HPDE6-E6E7 (cell line): ENCODE results near the gene REEP1.

Experiments used
- DNase-seq: peaks from one replicate; pipeline ENCODE4 v3.0.0; 2011; ENCODE audit warnings: missing footprints; ENCODE audit errors: extremely low spot score

Gene REEP1

DNA sequence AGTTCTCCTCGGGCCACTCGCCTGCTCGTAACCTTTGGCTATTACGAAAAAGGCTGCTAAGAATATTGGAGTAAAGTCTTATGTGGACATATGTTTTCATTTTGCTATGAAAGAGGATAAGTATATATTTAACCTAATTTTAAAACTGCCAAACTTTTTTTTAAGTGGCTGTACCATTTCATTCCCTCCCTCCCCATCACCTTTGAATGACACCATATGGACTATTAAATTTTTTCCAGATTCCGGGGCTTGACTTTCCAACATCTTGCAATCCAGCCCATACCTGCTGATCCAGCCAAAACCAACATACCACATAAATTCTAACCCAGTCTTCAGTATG is 31.5 kb downstream of the REEP1 start:
- DNase-seq = no peak

DNA sequence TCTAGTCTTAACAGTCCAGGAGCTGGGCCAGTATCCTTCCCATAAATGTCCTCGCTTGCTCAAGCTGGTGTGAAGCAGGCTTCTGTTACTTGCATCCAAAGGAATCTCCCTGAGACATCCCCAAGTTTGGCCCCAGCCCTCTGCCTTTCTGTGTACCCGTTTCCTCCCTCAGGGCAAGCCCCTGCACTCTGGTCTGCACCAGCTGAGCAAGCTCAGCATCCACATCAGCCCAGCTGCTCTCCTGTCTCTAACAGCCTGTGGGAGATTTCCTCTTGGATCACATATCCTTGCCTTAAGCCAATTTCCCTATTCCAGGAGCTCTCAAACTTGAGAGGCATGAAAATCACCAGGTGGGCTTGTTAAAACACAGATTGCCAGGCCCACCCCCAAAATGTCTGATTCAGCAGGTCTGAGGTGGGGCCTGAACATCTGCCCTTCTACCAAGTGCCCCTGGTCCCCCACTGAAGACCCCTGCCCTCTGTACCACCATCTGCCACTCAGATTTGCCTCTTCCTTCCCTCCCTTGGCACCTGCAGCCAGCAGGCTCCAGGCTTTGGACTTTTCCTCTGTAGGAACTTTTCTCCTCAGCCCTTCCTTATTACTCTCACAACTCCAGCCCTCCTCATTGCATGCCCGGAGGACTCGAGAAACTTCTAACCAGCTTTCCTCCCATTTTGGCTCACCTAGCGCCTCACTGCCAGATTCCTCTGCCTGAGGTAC is 32.1 kb downstream of the REEP1 start:
- no peak for DNase-seq

DNA sequence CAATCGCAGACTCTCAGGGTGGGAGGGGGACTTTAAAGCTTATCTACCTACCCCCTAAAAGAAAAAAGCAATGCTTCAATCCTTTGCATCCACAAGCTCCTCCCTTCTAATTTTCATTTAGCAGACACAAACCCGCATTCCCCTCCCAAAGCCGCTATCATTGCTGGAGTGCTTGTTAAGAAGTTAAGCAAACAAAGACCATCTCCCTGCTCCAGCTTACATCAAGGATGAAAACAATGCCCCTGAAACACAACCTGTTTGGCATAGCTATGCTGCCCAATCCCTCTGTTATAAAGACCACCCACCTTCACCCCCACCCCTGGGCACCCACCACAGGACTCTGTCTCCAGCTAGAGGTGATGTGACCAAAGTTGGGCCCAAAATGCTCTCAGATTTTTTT is 33.0 kb downstream of the REEP1 start:
- DNase-seq = no peak

DNA sequence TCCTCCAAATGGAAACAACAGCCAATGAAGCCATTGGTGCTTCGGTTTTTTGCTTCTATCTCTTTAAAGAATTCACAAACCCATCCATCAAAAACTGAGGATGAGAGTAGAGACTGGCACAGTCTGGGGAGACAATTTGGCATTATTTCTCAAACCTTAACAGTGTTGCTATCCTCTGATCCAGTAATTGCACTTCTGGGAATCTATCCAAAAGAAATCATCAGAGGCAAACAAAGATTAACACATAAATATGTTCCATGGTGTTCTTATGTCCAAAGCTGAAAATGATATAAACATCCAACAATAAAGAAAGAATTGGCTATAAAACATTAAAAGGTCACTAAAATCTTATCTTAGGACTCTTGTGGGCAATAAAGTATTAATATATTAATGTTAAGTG is 35.1 kb downstream of the REEP1 start:
- DNase-seq = no peak

DNA sequence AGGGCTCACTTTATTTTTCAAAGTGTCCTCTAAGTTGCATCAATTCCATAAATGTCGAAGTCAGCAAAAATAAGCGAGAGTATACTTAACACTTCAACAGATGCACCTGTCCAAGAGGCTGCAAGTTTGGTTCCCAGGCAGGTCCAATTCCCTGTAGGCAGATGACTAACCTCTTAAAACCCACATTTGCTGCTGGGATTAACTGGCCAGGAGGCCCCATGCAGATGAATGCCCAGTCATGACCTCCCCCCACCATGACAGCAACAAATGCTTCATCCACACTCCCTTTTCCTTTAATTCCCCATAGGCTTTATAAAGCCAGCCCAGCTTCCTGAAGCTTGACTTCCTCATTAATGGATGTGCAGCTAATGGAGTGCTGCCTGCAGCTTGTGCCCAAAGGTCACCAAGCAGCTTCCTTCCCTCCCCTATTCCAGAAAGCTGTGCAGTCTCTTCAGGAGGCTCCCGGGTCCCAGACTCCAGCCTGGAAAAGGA is 35.7 kb downstream of the REEP1 start:
- DNase-seq = no peak

DNA sequence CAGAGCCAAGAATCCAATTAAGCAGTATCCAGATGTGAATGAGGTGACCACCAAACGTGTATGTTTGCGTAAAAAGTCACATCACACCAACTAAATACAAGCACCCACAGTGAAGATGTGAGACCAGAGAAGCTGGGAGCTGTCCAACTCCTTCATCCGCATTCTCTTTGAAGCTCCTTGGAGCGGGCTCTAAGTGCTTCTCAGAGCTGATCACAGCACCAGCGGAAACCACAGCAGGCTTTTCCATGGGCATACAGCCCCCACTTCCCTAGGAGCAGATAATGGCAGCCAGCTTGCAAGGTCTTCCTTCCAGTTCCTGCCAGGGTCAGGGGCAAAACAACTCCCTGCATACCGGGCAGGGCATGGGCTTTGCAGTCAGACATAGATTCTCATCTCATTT is 36.4 kb downstream of the REEP1 start:
- DNase-seq = no peak

DNA sequence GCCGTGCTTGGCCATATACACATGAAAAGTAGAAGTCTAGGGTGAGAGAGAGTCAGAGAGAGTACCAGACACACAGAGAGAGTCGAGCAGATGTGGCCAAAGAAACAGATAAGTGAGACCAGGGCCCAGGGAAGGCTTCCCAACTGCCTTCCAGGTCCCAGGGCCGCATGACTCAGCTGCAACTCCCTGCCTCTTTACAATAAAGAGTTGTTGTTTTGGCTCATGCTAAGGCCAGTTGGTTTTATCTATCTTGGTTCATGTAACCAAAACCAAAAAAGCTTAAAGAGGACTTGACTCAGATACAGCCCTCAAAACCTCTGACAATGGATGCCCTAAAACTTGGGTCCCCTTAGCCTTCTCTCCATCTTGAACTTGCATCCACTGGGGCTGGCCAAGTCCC is 36.9 kb downstream of the REEP1 start:
- DNase-seq = no peak

DNA sequence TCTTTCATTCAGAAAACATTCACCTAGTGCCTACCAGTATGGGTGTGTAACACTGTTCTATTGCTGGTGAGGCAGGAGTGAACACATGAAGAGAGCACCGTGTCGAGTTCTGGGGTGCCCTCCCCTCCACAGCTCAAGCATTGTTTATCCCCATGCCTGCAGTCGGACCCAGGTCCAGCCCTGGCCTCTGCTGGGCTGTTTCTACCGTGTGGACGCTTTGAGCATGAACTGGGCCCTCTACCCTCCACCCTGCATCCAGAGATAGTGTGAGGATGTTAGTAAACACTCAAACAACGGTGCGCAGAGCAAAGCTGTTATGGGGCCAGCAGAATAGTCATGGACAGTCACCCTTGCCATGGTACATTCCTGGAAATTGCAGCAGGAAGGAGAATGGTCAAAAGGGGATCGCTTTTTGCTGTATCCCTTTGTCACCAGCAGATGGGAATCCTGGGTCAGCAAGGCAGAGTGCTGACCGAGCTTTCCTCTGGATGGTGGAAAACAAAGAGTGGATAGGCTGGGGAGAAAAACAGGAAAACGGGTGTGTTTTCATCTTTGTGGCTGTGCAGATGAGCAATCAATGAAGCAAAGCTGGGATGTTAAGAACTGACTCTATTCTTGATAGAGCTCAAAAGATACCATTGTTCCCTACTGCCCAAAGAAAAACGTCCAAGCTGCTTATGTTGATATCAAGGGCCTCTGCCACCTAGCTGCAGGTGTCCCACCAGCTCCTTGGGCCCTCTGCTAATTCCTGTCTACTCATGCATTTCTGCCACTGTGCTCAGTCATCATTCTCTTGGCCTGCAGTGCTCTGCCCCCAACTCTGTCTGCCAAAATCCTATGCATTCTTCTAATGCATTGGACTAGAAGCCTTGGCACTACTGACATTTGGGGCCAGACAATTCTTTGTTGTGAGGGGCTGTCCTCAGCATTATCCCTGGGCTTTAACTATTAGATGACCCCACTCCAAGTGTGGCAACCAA is 38.7 kb downstream of the REEP1 start:
- no peak for DNase-seq

DNA sequence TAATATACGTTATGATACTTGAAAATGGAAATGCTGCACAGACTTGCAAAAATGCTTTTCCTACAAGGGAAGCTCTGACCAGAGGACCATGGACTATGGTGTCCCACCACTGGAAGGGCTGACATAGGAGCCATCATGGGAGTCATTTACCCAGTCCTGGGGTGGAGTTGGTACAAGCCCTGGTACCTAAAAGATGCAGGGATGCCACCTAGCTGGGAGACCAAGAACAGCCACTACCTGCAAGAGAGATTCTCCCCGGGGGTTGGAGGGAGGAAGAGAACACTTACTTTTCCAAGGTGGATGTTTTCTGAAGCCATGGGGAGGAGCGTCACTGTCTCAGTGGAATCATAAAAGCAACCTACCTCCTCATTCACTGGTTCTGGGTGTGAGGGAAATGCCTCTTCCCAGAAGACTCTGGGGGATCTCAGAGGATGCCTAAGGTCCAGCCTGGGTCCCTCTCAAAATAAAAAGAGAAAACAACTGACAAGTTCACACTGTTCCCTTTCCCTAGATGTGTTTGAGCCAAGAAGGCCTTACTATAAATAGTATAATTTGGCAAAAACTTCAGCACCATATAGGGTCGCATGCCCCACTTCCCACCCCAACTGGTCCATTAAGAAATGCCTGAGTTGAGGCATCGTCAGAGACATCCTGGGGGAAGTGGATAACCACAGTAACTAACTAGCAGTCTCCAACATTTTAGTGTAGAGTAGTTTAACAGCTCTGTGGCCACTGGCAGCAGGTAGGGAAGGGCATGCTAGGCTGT is 39.9 kb downstream of the REEP1 start:
- DNase-seq = no peak

DNA sequence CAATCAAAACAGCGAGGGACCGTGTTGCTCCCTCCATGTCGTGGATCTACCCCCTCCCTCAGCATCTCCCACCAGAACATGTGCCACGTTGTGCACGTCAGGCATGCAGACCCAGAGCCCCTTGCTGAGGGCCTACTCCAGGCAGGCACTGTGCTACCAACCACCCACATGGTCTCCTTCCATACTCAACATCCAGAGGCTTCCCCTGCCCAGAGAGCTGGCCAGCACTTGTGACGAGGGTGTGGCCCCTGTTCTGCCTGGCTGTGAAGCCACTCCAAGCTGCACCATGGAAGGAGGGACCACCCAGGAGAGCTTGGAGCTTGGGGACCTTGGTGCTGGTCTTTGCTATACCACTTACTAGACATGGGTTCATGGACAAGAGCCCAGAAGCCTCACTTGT is 40.5 kb downstream of the REEP1 start:
- DNase-seq = no peak

DNA sequence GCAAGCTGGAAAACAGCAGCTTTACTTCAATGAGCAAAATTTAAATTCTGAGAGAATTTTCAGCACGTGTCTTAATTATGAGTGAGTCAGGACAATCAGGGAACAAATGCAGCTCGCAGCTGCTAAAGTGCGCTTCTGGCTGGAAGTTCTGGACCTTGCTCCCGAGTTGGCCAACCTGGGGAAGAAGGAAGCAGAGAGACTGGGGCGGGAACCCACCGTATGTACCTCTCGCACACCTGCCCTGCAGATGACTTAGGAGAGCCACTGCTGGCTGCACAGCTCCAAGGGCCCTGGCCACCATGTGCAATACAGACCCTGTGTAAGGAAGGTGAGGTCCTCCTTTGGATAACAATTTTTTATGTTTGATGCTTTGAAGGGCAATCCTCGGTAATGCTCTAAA is 42.4 kb downstream of the REEP1 start:
- no peak for DNase-seq

DNA sequence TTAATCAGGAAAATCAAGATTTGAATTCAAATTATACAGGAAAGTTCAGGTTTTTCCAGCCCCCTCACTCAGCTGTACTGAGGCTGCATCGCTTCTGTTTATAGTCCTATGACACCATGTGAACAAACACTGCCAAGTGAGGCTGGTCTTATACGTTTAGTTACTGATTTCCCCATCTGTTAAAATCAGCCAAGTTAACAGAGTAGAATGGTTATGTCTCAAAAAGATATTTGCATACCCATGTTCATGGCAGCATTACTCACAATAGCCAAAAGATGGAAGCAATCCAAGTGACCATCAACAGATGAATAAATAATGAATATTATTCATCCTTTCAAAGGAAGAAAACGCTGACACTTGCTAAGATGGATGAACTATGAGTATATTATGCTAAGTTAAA is 43.8 kb downstream of the REEP1 start:
- DNase-seq = no peak

DNA sequence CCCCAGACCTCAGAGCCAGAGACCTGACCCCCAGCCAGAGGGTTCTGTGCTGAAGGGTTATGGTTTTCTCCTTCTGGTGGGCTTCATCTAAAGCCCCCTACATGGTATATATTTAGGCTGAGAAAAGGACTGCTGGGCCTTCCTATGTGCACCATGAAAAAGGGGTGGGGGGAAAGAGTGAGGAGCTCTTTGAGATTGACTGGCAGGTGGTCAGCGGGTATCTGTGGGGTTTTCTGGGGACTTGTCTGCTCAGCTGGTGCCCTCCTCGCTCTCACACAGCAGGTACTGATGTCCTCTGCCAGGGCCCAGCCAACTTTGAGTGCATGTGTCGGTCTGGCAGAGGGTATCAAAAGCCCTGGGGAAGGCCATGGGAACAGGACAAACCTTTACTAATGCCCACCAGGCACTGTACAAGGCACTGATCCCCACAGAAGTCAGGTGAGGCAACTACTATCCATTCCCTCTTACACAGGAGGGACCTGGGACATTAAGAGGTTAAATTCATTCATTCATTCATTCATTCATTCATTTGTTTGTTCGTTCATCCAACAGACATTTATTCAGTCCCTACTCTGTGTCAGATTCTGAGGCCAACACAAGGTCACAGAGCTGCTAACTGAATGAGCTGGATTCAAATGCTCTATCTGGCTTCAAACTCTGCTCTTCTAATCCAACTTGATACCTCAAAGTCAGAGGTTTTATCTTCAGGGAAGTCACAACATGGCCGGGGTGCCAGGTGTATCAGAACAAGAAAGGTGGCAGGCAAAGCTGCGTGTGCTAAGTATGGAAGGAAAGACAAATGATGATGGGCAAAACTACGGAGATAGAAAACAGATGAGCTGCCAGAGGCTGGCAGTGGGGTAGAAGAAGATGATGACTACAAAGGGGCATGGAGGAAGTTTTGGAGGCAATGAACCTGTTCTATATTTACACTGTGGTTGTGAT is 44.6 kb downstream of the REEP1 start:
- no peak for DNase-seq

DNA sequence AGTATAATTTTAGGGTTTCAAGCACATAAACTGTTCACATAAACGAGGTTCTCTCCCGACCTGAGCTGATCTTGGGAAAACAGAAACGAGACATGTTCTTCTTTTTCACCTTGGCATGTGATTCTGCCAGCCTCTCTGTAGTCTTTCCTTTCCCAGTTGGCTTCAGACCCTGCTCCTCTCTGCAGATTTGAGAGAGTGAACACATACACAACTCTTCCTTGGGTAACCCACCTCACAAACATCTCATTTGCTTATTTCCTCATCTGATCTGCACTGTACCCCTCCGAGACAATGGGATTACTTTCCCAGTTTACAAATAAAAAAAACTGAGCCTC is 46.1 kb downstream of the REEP1 start:
- no peak for DNase-seq

DNA sequence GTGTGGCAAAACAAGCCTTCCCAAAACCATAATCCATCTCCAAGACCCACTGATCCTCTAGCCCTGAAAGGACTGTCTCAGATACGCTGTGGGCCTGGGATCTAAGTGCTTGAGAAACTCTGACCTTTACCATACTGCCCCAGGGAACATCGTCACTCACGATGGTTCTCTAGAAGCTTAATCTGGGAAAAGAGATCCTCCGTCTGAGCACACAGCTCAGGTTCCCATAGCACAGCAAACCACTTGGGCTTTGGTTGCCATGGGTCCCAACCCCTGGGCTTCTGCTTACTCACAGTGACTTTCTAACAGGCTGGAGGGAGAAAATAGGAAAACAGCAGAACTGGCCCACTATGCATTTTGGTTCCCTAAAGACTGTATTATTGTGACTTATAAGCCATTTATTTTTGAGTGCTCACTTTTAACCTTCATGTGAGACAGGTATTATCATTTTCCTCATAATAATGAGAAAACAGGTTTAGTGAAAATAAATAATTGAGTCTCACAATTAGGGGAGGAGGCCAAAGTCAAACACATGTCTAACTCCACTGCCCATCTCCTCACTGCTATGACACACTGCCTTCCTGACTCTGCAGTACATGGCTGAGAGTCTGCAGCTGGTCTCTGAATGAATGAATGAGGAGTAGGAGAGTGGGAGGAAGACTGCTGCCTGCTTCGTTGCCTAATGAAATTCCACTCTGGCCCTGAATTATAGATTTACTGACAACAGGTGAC is 46.7 kb downstream of the REEP1 start:
- DNase-seq = no peak

DNA sequence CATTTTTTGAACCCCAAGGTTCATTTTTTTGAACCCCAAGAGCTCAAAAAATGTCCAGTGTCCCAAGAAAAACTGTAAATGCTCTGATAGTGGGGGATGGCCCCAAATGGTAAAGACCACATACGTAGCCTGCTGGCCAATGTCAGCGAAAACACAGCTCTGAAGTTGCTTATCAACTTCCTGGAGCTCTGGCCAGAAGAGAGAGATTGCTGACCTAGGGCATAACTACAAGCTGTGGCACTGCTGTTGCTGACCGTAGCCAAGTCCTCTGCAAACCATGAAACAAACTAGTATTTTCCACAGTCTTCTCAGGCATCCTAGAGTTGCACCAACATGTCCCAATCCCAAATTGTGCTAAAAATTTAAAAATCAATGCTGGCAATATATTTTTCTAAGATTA is 50.9 kb downstream of the REEP1 start:
- DNase-seq = no peak

DNA sequence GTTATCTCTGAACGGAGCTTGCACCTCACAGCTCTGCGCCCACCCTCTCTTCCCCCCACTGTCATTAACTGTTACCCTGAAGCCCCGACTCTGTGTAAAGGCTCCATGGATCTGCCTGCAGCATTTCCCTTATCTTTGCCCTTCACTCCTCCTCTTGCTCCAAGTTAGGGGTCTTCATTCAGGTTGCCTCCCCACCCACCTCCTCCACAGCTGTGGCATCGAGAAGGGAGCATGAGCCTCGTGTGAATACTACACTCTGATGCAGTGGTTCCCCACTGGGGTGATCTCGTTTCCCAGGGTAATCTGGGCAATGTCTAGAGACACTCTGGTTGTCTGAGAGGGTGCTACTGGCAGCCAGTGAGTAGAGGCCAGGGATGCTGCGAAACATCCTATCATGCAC is 51.4 kb downstream of the REEP1 start:
- no peak for DNase-seq

DNA sequence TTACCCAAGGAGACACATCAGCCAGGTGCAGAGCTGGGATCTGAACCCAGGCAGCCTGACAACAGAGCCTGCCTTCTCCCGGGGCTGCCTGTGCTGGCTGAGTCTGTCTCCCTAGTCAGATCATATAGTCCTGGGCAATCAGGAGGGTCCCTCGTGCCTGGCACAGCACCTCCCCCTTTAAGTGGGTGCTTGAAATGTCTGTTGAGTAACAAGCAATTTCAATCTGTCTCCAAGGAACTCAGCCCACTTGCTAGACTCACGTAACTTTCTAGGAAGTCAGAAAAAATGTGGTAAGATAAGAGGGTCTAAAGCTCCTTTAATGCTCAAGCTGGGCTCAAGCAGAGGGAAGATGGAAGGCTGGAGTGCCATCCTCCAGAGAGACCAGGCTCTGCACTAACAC is 51.9 kb downstream of the REEP1 start:
- no peak for DNase-seq

DNA sequence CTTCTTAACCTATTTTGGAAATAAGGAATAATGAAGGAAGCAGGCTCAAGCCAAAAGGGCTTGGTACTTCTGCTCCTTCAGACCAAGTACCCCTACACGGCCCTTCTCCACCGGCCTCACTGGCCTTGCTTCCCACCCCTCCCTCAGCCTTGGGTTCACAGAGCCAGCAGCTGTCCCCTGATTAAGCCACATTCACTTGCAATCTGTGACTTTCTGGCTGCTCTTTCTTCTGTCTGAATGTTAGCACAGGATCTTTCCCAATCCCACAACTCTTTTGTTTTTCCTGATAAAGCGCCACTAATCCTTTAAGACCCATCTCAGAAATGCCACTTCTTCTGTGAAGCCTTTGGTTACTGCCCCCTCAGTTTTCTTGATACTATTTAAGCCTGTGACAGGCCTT is 52.4 kb downstream of the REEP1 start:
- DNase-seq = no peak

DNA sequence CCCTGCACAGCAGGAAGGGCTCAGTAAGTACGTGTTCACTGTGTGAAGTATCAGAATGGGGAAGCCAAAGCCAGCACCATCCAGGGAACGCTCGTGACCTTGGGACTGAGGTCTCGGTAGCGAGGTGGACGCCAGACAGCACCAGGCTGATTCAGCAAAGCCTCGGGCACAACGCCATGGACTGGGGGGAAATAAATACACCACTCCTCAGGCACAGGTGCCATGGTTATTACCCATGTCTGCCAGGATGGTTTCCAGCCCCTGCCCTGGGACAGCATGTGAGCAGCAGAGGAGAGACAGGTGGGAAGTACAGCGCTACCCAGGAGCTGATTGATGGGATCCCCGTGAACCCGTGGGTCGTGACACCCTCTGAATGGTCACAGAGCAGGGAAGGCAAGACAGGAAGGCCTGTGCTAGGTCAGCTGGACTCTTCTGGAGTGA is 53.0 kb downstream of the REEP1 start:
- no peak for DNase-seq
